Naive thymus-derived CD4-positive, alpha-beta T cell (primary cell): Measurements from ENCODE around the gene FAM3C. TPM values are rescaled to one million over a fixed set of nuclear protein-coding genes. Genes with fewer than 3 reads are reported as not detected.
"Not testable (repeated sequence)": the region's sequence is repeated elsewhere in the genome, so short reads cannot be mapped to it uniquely, and the experiment has no call there.

ENCODE experiments used
- ATAC-seq: fragments of 150-1000 bp; cut with Tn5 transposase; 2 replicates; pipeline ENCODE4 v1.10.0; 2021; ENCODE audit warnings: mild to moderate bottlenecking, moderate library complexity
- CTCF ChIA-PET: fragments of 350-600 bp; sonication (Branson Sonifier 250); formaldehyde crosslinking; loops from one replicate; lab custom pipeline; 2021; ENCODE audit warnings: antibody characterized with exemption; lab: Charles Lee
- POLR2A ChIA-PET: fragments of 350-600 bp; sonication (Branson Sonifier 250); formaldehyde crosslinking; loops from one replicate; lab custom pipeline; 2021; ENCODE audit warnings: antibody characterized with exemption, inconsistent platforms; lab: Charles Lee
- DNase-seq, 9 donors: peaks; one replicate each; pipeline versions ENCODE4 v3.0.0 to v3.0.0-alpha.2; 2020 to 2022; ENCODE audit warnings: mixed read lengths in 1 of 9
- H3K27ac ChIP-seq: one replicate; pipeline ENCODE4 v1.7.0; 2013; ENCODE audit warnings: mild to moderate bottlenecking, low read depth, low read length, moderate library complexity
- H3K27me3 ChIP-seq, 2 donors: one replicate each; pipeline ENCODE4 v1.7.0; 2013; ENCODE audit warnings: low read length in 2 of 2, mild to moderate bottlenecking in 2 of 2, moderate library complexity in 2 of 2; ENCODE audit not compliant: control insufficient read depth in 2 of 2, insufficient read depth in 2 of 2
- H3K36me3 ChIP-seq, 3 experiments: 1 replicate in 2 of 3; 2 replicates in 1 of 3; pipeline ENCODE4 v1.7.0; 2013; ENCODE audit warnings: low read length in 3 of 3, mild to moderate bottlenecking in 3 of 3, moderate library complexity in 1 of 3; ENCODE audit not compliant: insufficient read depth in 3 of 3, control insufficient read depth in 2 of 3
- H3K4me1 ChIP-seq, 2 donors: one replicate each; pipeline ENCODE4 v1.7.0; 2013; ENCODE audit warnings: low read length in 2 of 2, mild to moderate bottlenecking in 2 of 2, moderate library complexity in 1 of 2; ENCODE audit not compliant: control insufficient read depth in 2 of 2, insufficient read depth in 2 of 2
- H3K4me3 ChIP-seq: 2 replicates; pipeline ENCODE4 v1.7.0; 2013; ENCODE audit warnings: mild to moderate bottlenecking, low read length
- H3K9me3 ChIP-seq, 3 experiments: 1 replicate in 2 of 3; 2 replicates in 1 of 3; pipeline ENCODE4 v1.7.0; 2013; ENCODE audit warnings: low read length in 3 of 3; ENCODE audit not compliant: control insufficient read depth in 2 of 3
- H3K27ac Mint-ChIP-seq, 9 donors: one replicate each; pipeline ENCODE4 v1.8.0; 2020 to 2022; ENCODE audit warnings: mixed read lengths in 9 of 9, mild to moderate bottlenecking in 8 of 9, moderate library complexity in 5 of 9, inconsistent platforms in 2 of 9
- H3K27me3 Mint-ChIP-seq, 5 donors: one replicate each; pipeline ENCODE4 v1.8.0; 2021 to 2022; ENCODE audit warnings: mixed read lengths in 5 of 5, mild to moderate bottlenecking in 1 of 5
- H3K36me3 Mint-ChIP-seq, 5 donors: one replicate each; pipeline ENCODE4 v1.8.0; 2020 to 2022; ENCODE audit warnings: mixed read lengths in 5 of 5, mild to moderate bottlenecking in 3 of 5, inconsistent platforms in 1 of 5
- H3K4me1 Mint-ChIP-seq, 7 donors: one replicate each; pipeline ENCODE4 v1.8.0; 2020 to 2022; ENCODE audit warnings: mixed read lengths in 7 of 7, mild to moderate bottlenecking in 3 of 7, inconsistent platforms in 1 of 7
- H3K4me3 Mint-ChIP-seq, 10 donors: one replicate each; pipeline ENCODE4 v1.8.0; 2020 to 2022; ENCODE audit warnings: mild to moderate bottlenecking in 10 of 10, mixed read lengths in 10 of 10, moderate library complexity in 6 of 10, inconsistent platforms in 2 of 10
- H3K9me3 Mint-ChIP-seq, 11 donors: one replicate each; pipeline ENCODE4 v1.8.0; 2020 to 2022; ENCODE audit warnings: mixed read lengths in 11 of 11, mild to moderate bottlenecking in 4 of 11, inconsistent platforms in 1 of 11, moderate library complexity in 1 of 11
- intact Hi-C, 2 donors: fragments of 100-400 bp; cut with micrococcal nuclease; formaldehyde crosslinking; loops; one replicate each; pipeline ENCODE4 v1.15.1; 2023
- polyA plus RNA-seq, 2 donors: library from polyadenylated mRNA; unstranded; fragments of 300-500 nt; fragmentation: Illumina TruSeq; gene quantifications; one replicate each; pipeline ENCODE4 v1.2.3, GENCODE V29; 2021
- total RNA-seq, 6 experiments: library from RNA in 5 of 6; stranded (reverse) in 5 of 6; gene quantifications; 1 replicate in 5 of 6; 2 replicates in 1 of 6; pipeline ENCODE4 v1.2.3 and lab custom pipeline; 2021 to 2026

The FAM3C gene
- total and polyA plus RNA-seq, 7 experiments from 2014 or later: 9.6 to 28.4 (median 12.4) TPM

GRCh38 chr7:121436688-121437087 is 40.6 kb upstream of the FAM3C start:
- Histone ChIP-seq H3K36me3 (no peaks in the 10 kb centered on the region), H3K4me1 (peaks cover 20% of the 10 kb centered on the region in 2 donors), H3K27ac (no peak overlapping the region), H3K4me3 (no peak overlapping the region), H3K9me3 (no peaks in the 10 kb centered on the region), H3K27me3 (no peaks in the 10 kb centered on the region)
- H3K27me3 Mint-ChIP-seq: no peaks in the 10 kb centered on the region
- no peak overlapping the region for H3K4me3 Mint-ChIP-seq
- ATAC-seq: no peak
- DNase-seq: no peak
- ChIA-PET CTCF (interaction anchor here (1.3 to 3.6 kb wide), 2 partner anchors 40 to 69 kb away, joined by 5 to 26 read pairs; partner anchors contain the start of gene FAM3C), POLR2A (no interaction called here)
- intact Hi-C loops: loop anchor here in 1 of 2 donors (5.0 kb wide), 2 partner anchors 46 to 439 kb away; no protein-coding TSS in a partner anchor
- H3K4me1 Mint-ChIP-seq: peaks cover 14 to 57% (median 37%) of the 10 kb centered on the region in 7 donors
- H3K36me3 Mint-ChIP-seq: peaks cover 0 to 24% (median 6%) of the 10 kb centered on the region in 5 donors
- H3K27ac Mint-ChIP-seq: peak overlapping the region in 2 of 9 donors; percentile 17 to 97
- peaks cover 0 to 21% (median 7%) of the 10 kb centered on the region in 11 donors for H3K9me3 Mint-ChIP-seq

- intact Hi-C loops: loop anchor here in 1 of 2 donors (5.0 kb wide), 2 partner anchors 46 to 439 kb away; no protein-coding TSS in a partner anchor
- peaks cover 0 to 19% (median 7%) of the 10 kb centered on the region in 11 donors for H3K9me3 Mint-ChIP-seq
These were observed 40.0 kb upstream of the FAM3C start for GRCh38 chr7:121436136-121436535.

GRCh38 chr7:121433775-121434174 is 37.7 kb upstream of the FAM3C start:
- no peak overlapping the region for H3K27ac ChIP-seq
- no peaks in the 10 kb centered on the region for H3K36me3 ChIP-seq
- ChIA-PET CTCF (interaction anchor here (1.7 kb wide), 1 partner anchor 38 kb away, joined by 3 read pairs; no protein-coding TSS in a partner anchor), POLR2A (no interaction called here)
- ATAC-seq: no peak
- Mint-ChIP-seq H3K9me3 (peaks cover 0 to 7% (median 2%) of the 10 kb centered on the region in 11 donors), H3K27ac (no peak overlapping the region), H3K4me1 (peaks cover 11 to 36% (median 19%) of the 10 kb centered on the region in 7 donors), H3K4me3 (no peak overlapping the region), H3K27me3 (no peaks in the 10 kb centered on the region), H3K36me3 (peaks cover 0 to 15% (median 0%) of the 10 kb centered on the region in 5 donors)
- intact Hi-C loops: no loop called here
- H3K4me1 ChIP-seq: peaks cover 15 to 19% of the 10 kb centered on the region in 2 donors
- no peaks in the 10 kb centered on the region for H3K27me3 ChIP-seq
- H3K4me3 ChIP-seq: no peak overlapping the region
- no peaks in the 10 kb centered on the region for H3K9me3 ChIP-seq
- DNase-seq: no peak

More at GRCh38 chr7:121436136-121436535, 40.0 kb upstream of the FAM3C start:
- ChIA-PET POLR2A (no interaction called here), CTCF (interaction anchor here (1.3 to 3.6 kb wide), 2 partner anchors 39 to 69 kb away, joined by 5 to 26 read pairs; partner anchors contain the start of gene FAM3C)
- Histone ChIP-seq H3K4me1 (peaks cover 15 to 20% of the 10 kb centered on the region in 2 donors), H3K36me3 (no peaks in the 10 kb centered on the region), H3K9me3 (no peaks in the 10 kb centered on the region), H3K27me3 (no peaks in the 10 kb centered on the region), H3K4me3 (no peak overlapping the region), H3K27ac (no peak overlapping the region)
- ATAC-seq: no peak
- Mint-ChIP-seq H3K27me3 (no peaks in the 10 kb centered on the region), H3K27ac (no peak overlapping the region), H3K36me3 (peaks cover 0 to 22% (median under 1%) of the 10 kb centered on the region in 5 donors), H3K4me1 (peaks cover 14 to 51% (median 32%) of the 10 kb centered on the region in 7 donors), H3K4me3 (no peak overlapping the region)
- no peak for DNase-seq

- H3K27ac Mint-ChIP-seq, H3K27ac ChIP-seq, POLR2A ChIA-PET, H3K27me3 ChIP-seq, H3K4me3 ChIP-seq, H3K9me3 ChIP-seq, H3K4me3 Mint-ChIP-seq, H3K9me3 Mint-ChIP-seq, ATAC-seq, DNase-seq, CTCF ChIA-PET, intact Hi-C loops, H3K4me1 ChIP-seq, H3K27me3 Mint-ChIP-seq, H3K36me3 ChIP-seq: not testable (repeated sequence)
- Mint-ChIP-seq H3K4me1 (peaks cover 0 to 23% (median 6%) of the 10 kb centered on the region in 7 donors), H3K36me3 (peaks cover 0 to 12% (median 0%) of the 10 kb centered on the region in 5 donors)
These were observed 36.4 kb upstream of the FAM3C start for GRCh38 chr7:121432486-121432885.

- Histone ChIP-seq H3K27me3 (no peaks in the 10 kb centered on the region), H3K9me3 (no peaks in the 10 kb centered on the region), H3K4me1 (peaks cover 2 to 5% of the 10 kb centered on the region in 2 donors), H3K4me3 (no peak overlapping the region), H3K27ac (no peak overlapping the region), H3K36me3 (no peaks in the 10 kb centered on the region)
- Mint-ChIP-seq H3K27ac (no peak overlapping the region), H3K4me3 (no peak overlapping the region), H3K9me3 (peaks cover 0 to 3% (median 0%) of the 10 kb centered on the region in 11 donors), H3K4me1 (peaks cover 0 to 18% (median 4%) of the 10 kb centered on the region in 7 donors), H3K27me3 (no peaks in the 10 kb centered on the region), H3K36me3 (peaks cover 0 to 12% (median 0%) of the 10 kb centered on the region in 5 donors)
- ATAC-seq (no peak), DNase-seq (no peak)
- ChIA-PET POLR2A (no interaction called here), CTCF (no interaction called here)
- intact Hi-C loops: loop anchor here in 1 of 2 donors (2.0 kb wide), 1 partner anchor 15 kb away; no protein-coding TSS in a partner anchor
These were observed 35.9 kb upstream of the FAM3C start for GRCh38 chr7:121431996-121432395.

GRCh38 chr7:121431389-121431995 is 35.4 kb upstream of the FAM3C start:
- ChIA-PET CTCF (no interaction called here), POLR2A (no interaction called here)
- H3K36me3 ChIP-seq: no peaks in the 10 kb centered on the region
- Mint-ChIP-seq H3K27me3 (no peaks in the 10 kb centered on the region), H3K4me3 (no peak overlapping the region), H3K4me1 (peaks cover 0 to 16% (median 4%) of the 10 kb centered on the region in 7 donors), H3K9me3 (peaks cover 0 to 3% (median 0%) of the 10 kb centered on the region in 11 donors), H3K27ac (no peak overlapping the region), H3K36me3 (peaks cover 0 to 12% (median 0%) of the 10 kb centered on the region in 5 donors)
- H3K4me3 ChIP-seq: no peak overlapping the region
- no peaks in the 10 kb centered on the region for H3K27me3 ChIP-seq
- ATAC-seq (no peak), DNase-seq (no peak)
- H3K9me3 ChIP-seq: no peaks in the 10 kb centered on the region
- intact Hi-C loops: loop anchor here in 1 of 2 donors (2.0 kb wide), 1 partner anchor 15 kb away; no protein-coding TSS in a partner anchor
- H3K4me1 ChIP-seq: peaks cover 0 to under 1% of the 10 kb centered on the region in 2 donors
- H3K27ac ChIP-seq: no peak overlapping the region
